Left ventricle myocardium inferior (tissue), 1 donor: ENCODE results near the gene ESR2. TPM values are rescaled to one million over a fixed set of nuclear protein-coding genes. Genes with fewer than 3 reads are reported as not detected.
"Not testable (repeated sequence)": the region's sequence is repeated elsewhere in the genome, so short reads cannot be mapped to it uniquely, and the experiment has no call there.

Experiments
- DNase-seq: peaks from one replicate; pipeline ENCODE4 v3.0.0-alpha.2; 2020
- H3K27ac ChIP-seq: fragments of 200-600 bp; replicated peaks from 2 replicates; pipeline ENCODE4 v1.8.0; 2021
- H3K27me3 ChIP-seq: fragments of 200-600 bp; 2 replicates; pipeline ENCODE4 v1.8.0; 2021; ENCODE audit warnings: low read depth
- H3K36me3 ChIP-seq: fragments of 200-600 bp; 2 replicates; pipeline ENCODE4 v1.8.0; 2021
- H3K4me1 ChIP-seq: fragments of 200-600 bp; 2 replicates; pipeline ENCODE4 v1.8.0; 2021
- H3K4me3 ChIP-seq: fragments of 200-600 bp; 2 replicates; pipeline ENCODE4 v1.8.0; 2021; ENCODE audit warnings: mild to moderate bottlenecking, moderate library complexity
- H3K9me3 ChIP-seq: fragments of 200-600 bp; replicated peaks from 2 replicates; pipeline ENCODE4 v1.8.0; 2021
- intact Hi-C: fragments of 100-400 bp; cut with micrococcal nuclease; formaldehyde crosslinking; loops from one replicate; pipeline ENCODE4 v1.11.0; 2022
- total RNA-seq: library from RNA; stranded (reverse); fragmentation: NEBNext Ultra II Directional; extraction: Animal tissue kit (Norgen Biotek cat#: 25700); gene quantifications from one replicate; pipeline ENCODE4 v1.2.1, GENCODE V29; 2021
- TF ChIP-seq, protein P1 (sequence below): fragments of 200-600 bp; IDR thresholded peaks from 2 replicates; pipeline ENCODE4 v1.8.0; 2021; ENCODE audit warnings: antibody characterized with exemption, mild to moderate bottlenecking, borderline replicate concordance
- donor health status: DM: no; HTN: yes; CAD: no; lungs with severe emphysema.

Gene ESR2
- total RNA-seq, 1 donor from 2014 or later: 1.0 TPM

DNA sequence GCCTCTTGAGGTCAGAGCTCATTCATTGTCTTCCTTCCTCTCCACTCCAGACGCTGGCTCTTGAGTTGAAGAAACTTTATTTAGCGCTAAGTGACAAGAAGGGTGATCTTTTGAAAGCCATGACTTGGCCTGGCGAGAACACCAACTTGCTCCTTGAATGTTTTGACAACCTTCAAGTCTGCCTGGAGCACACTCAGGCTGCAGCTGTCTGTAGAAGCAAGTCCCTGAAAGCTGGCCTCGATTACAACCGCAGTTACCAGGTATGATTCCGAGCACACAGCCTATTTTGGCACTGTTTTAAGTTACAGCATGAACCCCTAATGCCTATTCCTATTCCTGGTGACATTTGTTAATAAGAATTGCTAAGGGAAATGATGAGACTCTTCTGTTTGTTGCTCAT, 167.6 kb downstream of the ESR2 start:
- TF ChIP-seq, protein P1, sequence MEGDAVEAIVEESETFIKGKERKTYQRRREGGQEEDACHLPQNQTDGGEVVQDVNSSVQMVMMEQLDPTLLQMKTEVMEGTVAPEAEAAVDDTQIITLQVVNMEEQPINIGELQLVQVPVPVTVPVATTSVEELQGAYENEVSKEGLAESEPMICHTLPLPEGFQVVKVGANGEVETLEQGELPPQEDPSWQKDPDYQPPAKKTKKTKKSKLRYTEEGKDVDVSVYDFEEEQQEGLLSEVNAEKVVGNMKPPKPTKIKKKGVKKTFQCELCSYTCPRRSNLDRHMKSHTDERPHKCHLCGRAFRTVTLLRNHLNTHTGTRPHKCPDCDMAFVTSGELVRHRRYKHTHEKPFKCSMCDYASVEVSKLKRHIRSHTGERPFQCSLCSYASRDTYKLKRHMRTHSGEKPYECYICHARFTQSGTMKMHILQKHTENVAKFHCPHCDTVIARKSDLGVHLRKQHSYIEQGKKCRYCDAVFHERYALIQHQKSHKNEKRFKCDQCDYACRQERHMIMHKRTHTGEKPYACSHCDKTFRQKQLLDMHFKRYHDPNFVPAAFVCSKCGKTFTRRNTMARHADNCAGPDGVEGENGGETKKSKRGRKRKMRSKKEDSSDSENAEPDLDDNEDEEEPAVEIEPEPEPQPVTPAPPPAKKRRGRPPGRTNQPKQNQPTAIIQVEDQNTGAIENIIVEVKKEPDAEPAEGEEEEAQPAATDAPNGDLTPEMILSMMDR: no peak
- no peak for DNase-seq
- Histone ChIP-seq H3K27ac (no peak overlapping the region), H3K4me3 (no peak overlapping the region), H3K36me3 (peaks cover 95% of the 10 kb centered on the region), H3K4me1 (no peaks in the 10 kb centered on the region), H3K9me3 (no peaks in the 10 kb centered on the region), H3K27me3 (no peaks in the 10 kb centered on the region)
- intact Hi-C loops: no loop called here

DNA sequence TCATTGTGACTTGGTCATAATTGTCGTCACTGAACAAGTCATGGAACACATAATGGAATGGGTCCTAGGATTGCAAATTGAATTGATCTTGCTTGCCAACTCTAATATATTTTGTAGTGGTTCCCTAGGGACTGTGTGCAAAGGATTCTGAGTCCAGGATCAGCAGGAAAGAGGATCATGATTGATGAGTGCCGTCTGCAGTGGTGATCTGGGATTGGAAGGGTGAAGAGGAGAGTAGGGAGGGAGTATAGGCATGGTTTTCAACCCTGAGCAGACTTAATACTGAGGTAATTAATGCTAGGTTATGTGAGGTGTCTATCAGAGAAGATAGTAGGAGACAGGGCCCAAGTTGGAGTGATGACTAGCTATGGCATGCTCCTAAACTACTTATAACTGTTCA, 168.9 kb downstream of the ESR2 start:
- TF ChIP-seq, protein P1: no peak
- Histone ChIP-seq H3K4me1 (no peaks in the 10 kb centered on the region), H3K4me3 (no peak overlapping the region), H3K9me3 (no peaks in the 10 kb centered on the region), H3K27me3 (no peaks in the 10 kb centered on the region), H3K36me3 (peaks cover 93% of the 10 kb centered on the region), H3K27ac (no peak overlapping the region)
- intact Hi-C loops: no loop called here
- DNase-seq: no peak

DNA sequence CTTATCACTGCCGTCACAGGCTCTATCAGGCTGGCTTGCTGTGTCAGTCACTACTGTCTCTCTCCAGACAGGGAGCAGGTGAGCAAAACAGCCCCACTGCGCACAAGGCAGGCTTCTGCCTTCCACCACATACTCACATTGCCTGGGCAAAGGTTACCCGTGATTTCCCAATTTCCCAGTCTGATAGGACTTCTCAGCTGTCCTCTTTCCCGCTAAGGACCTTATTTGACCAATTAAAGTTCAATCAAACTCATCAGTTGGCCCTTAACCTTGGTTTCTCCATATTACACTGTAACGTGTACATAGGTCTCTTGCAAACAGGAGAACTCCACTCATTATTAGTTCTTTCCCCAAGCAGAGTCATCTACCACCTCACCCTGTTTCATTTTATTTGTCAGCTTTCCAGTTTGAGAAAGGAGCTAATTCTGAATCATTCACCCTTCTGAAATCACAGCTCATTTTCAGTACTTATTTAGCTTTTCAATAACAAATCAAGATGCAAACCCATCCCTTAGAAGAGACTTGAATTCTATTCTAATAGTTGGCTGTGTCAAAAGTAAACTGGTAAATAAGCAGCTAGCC, 170.8 kb downstream of the ESR2 start:
- Histone ChIP-seq H3K27me3 (no peaks in the 10 kb centered on the region), H3K9me3 (no peaks in the 10 kb centered on the region), H3K4me1 (peaks cover 7% of the 10 kb centered on the region), H3K36me3 (peaks cover 82% of the 10 kb centered on the region), H3K4me3 (no peak overlapping the region), H3K27ac (no peak overlapping the region)
- intact Hi-C loops: no loop called here
- DNase-seq: no peak
- TF ChIP-seq, protein P1: no peak

DNA sequence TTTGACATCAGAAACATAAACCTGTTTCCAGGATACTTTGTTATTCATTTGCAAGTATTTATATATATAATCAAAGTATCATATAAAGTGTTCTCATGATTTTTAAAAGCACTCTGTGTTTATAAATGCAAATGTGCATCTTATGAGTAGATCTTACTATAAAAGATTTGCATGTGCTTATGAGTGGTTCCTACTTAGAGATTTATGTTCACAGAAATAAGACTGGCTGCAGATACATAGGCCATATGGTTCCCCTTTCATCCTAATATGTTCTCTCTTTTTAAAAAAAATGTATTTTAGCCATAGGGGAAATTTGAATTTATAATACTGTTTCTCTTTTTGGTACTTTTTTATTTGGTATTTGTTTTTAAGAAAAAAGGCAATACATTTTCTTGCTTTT, 174.2 kb downstream of the ESR2 start:
- Histone ChIP-seq H3K36me3 (peaks cover 57% of the 10 kb centered on the region), H3K4me1 (peaks cover 13% of the 10 kb centered on the region), H3K27ac (no peak overlapping the region), H3K27me3 (no peaks in the 10 kb centered on the region), H3K9me3 (no peaks in the 10 kb centered on the region), H3K4me3 (no peak overlapping the region)
- TF ChIP-seq, protein P1: no peak
- intact Hi-C loops: no loop called here
- no peak for DNase-seq

DNA sequence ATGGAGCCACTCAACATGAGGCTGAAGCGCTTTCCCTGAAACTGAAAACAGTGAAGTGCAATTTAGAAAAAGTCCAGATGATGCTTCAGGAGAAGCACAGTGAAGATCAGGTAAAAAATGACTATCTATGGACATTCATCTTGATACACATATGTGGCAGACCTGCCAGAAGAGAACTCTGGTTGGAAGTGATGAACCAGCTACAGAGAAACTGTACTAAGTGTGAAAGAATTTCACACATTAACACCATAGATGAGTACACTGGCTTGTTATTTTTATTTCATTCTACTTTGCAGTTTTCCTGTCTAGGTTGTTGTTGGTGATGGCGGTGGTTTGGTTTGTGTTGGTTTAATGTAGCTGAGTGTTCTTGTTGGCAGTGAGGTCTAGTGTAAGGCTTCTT, 174.7 kb downstream of the ESR2 start:
- Histone ChIP-seq H3K4me1 (peaks cover 17% of the 10 kb centered on the region), H3K36me3 (peaks cover 56% of the 10 kb centered on the region), H3K9me3 (no peaks in the 10 kb centered on the region), H3K27me3 (no peaks in the 10 kb centered on the region), H3K27ac (no peak overlapping the region), H3K4me3 (no peak overlapping the region)
- intact Hi-C loops: no loop called here
- no peak for DNase-seq
- TF ChIP-seq, protein P1: no peak

DNA sequence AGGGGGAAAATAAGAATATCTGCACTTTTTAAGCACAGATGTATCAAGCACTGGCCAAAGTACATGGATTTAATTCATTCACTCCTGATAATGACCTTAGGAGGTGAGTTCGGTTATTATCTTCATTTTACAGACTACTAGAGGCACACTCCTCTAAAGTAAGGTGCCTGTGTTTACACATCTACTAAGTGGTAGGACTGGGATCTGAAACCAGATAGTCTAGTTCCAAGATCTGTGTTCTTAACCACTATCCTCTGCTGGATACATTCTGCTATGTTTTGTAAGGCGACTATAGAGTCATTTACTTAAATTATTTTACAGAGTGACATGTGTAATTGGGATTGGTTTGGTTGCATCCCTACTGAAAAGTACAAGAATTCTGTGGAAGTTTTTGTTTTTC, 175.3 kb downstream of the ESR2 start:
- Histone ChIP-seq H3K27me3 (no peaks in the 10 kb centered on the region), H3K36me3 (peaks cover 53% of the 10 kb centered on the region), H3K4me1 (peaks cover 23% of the 10 kb centered on the region), H3K27ac (peak overlapping the region; percentile 85), H3K4me3 (no peak overlapping the region), H3K9me3 (no peaks in the 10 kb centered on the region)
- intact Hi-C loops: no loop called here
- TF ChIP-seq, protein P1: no peak
- no peak for DNase-seq

DNA sequence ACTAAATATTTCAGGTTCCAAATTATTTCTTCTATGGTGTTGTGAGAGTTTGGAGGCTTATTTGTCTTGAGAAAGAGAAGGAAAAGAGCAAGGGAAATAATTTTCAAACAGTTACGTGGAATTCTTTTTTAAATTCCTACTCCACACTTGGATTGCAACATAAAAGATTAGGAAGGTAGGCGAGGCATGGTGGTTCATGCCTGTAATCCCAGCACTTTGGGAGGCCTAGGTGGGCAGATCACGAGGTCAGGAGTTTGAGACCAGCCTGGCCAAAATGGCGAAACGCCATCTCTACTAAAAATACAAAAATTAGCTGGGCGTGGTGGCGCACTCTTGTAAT, 175.8 kb downstream of the ESR2 start:
- H3K36me3 ChIP-seq: peaks cover 53% of the 10 kb centered on the region
- H3K27ac ChIP-seq: peak overlapping the region; percentile 85
- intact Hi-C loops, H3K9me3 ChIP-seq, H3K4me3 ChIP-seq, H3K27me3 ChIP-seq, DNase-seq: not testable (repeated sequence)
- peaks cover 28% of the 10 kb centered on the region for H3K4me1 ChIP-seq
